Stimulated activated CD4-positive, alpha-beta T cell treated with anti-CD3 and anti-CD28 coated beads, Interleukin-15, amount 100 ng/mL, for 1 hour (primary cell): ENCODE data around the gene C2orf15.
"Not testable (repeated sequence)": the region's sequence is repeated elsewhere in the genome, so short reads cannot be mapped to it uniquely, and the experiment has no call there.

ENCODE experiments used
- DNase-seq, 2 donors: peaks; one replicate each; pipeline ENCODE4 v3.0.0-alpha.2; 2020; ENCODE audit warnings: low read depth in 1 of 2, low spot score in 1 of 2

Gene C2orf15

GRCh38 chr2:99159594-99159993 is 18.1 kb downstream of the C2orf15 start:
- no peak for DNase-seq

- DNase-seq = no peak
These were observed 24.7 kb downstream of the C2orf15 start for GRCh38 chr2:99166218-99166617.

DNA sequence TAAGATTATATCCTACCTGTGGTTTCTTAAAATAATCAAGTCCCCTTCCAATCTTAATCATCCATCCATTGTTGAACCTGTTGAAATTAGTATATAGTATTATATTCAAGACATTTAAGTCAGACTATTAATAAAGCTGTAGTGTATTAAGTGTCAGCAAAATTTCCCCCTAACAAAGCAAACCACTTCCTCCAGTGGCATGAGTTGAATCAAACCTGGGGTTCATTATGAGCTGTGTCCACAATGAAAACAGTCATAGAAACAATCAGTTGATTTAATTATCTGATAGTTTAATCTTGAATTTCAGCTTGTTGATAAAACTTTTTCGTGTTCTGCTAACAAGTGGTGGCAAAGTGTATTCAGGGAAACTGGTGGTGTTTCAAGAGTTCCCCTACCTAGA is 28.0 kb downstream of the C2orf15 start:
- no peak for DNase-seq

DNA sequence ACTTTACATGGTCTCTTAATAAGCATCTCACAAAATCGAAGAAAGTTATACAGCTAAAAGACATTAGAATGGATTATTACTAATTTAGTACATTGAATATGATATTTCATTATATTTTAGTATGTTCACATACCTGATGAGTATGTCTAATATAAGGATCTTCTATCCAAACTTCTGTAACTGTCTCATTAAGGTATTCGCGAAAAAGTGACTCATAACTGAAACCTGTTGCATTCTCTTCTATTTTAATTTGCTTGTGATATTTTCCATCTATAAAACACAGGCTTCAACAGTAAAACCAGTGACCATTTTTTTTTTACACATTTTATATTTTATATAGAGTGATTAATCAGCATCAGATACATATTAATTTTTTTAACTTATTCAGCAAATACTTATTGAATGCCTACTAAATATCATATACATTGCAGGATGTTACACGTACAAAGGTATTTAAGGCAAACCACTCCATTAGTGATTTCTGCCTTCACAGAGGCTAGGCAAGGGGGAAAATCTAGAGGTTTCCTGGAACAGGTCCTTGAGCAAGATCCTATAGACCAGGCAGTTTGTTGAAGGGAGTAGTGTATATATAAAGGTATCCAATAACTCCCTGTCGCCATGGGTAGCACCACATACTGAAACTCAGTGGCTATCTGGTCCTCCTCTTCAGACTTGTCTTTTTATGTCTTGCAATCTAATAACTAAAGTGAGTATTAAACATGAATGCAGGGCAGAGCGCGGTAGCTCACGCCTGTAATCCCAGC is 30.1 kb downstream of the C2orf15 start:
- no peak for DNase-seq

DNA sequence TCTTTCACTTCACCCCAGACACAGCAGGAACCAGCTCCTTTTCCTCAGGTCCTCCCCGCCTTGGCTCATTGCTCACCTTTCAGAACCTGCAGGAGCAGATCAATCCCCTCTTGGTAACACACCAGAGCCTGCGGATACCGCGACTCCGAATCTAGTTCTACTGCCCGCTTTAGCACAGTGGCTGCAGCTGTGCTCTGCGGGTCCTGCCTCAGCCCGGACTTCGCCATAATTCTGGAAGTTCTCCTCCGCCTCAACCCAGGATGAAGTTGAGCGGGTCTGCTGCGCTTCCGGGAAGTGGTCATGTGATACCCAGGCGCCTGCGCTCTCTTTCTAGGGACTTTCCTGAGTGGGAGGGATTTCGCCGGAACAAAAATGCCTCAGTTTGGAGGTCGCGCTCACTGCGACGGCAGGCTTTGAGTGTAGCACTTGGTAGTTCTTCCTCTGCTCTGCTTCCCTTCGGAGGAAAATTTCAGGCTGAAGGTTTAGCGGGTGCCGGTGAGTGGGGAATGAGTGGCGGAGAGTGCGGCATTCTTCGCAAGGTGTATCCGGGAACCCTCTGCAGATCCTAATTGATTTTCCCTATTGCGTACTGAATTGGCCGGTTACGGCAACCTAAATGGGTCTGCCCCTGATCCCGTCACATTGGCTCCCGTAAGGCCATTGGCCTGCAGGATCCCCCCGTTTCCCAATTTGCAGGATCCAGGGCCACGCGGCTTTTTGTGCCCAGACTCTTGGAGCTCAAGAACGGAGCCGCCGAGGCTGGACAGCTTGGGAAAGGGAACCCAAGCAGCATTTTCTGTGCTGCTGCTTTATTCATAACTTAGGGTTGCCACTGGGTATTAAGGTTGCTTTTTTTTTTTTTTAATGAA is 39.5 kb downstream of the C2orf15 start, which contains the start of the genes MITD1 and MRPL30:
MITD1 (minus strand) TSS at position 304 of the 869 bp plus-strand sequence; CDS start at position 227, 77 bp downstream.
MRPL30 (plus strand) TSS at position 430 of the 869 bp plus-strand sequence. CDS start 5,020 bp downstream, outside the sequence.
- DNase-seq = peak; percentile 68 to 79

GRCh38 chr2:99181624-99182000 is 40.1 kb downstream of the C2orf15 start:
- DNase-seq = no peak

DNA sequence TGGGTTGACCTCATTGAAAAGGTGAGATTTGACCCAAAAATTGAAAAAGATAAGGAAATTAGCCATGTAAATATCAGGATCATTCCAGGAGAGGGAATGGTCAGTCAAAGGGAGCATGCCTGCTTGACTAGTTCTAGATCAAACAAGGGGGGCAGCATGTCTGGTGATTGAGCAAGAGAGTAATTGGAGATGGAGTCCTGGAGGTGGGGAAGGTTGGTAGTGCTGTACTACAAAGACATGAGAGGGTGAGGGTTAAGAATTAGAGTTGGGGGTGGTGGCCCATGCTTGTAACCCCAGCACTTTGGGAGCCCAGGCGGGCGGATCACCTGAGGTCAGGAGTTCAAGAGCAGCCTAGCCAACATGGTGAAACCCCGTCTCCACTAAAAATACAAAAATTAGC is 41.5 kb downstream of the C2orf15 start:
- DNase-seq = no peak

- no peak for DNase-seq
These were observed 43.3 kb downstream of the C2orf15 start for GRCh38 chr2:99184811-99185210.

DNA sequence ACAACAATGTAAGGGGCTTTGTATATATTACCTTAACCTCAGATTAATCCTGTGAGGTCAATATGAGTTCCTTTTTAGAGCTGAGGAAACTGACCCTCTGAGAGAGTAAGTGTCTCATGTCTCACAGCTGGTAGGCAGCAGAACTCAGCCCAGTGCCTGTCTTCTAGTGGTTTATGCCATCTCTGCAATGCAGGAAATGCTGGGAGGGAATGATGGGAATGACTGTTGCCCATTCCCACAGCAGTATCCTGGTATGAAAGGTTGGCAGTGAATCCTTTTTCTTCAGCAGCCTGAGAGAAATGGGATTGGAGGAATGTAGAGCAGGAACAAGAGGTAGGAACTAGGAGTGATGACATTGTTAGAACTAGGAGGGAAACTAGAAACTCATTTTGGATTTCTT is 45.5 kb downstream of the C2orf15 start:
- DNase-seq = no peak

GRCh38 chr2:99188357-99188756 is 46.9 kb downstream of the C2orf15 start:
- DNase-seq = no peak

DNA sequence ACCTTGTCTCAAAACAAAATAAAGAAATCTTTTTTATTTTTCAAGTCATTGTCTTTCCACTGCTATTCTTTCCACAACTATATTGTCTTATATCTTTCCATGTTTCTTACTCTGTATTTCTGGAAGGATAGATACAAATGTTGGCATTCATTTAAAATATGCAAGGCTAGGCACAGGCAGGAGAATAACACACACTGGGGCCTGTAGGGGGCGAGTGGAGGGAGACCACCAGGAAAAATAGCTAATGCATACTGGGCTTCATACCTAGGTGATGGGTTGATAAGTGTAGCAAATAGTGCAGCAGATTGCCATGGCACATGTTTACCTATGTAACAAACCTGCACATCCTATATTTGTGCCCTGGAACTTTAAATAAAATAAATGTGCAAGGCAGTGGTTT is 49.0 kb downstream of the C2orf15 start:
- DNase-seq = no peak

GRCh38 chr2:99192364-99192763 is 50.9 kb downstream of the C2orf15 start:
- DNase-seq = not testable (repeated sequence)

GRCh38 chr2:99198103-99198841 is 56.8 kb downstream of the C2orf15 start:
- no peak for DNase-seq

GRCh38 chr2:99200076-99200800 is 58.7 kb downstream of the C2orf15 start:
- DNase-seq = no peak
